WTC11 (cell line): ENCODE measurements around the gene NRIP3. TPM values are rescaled to one million over a fixed set of nuclear protein-coding genes. Genes with fewer than 3 reads are reported as not detected.

ENCODE experiments used
- ATAC-seq: fragments of 200-7000 bp; cut with Tn5 transposase; 2 replicates; pipeline ENCODE4 v1.10.0; 2021; ENCODE audit warnings: mild to moderate bottlenecking, moderate library complexity
- Bru-seq: library from RNA; stranded (reverse); fragments of 400-500 nt; gene quantifications from one replicate; lab custom pipeline; 2021; lab: Mats Ljungman, UMichigan
- CTCF ChIA-PET: fragments of 300-600 bp; sonication (Branson Sonifier 250); formaldehyde crosslinking; loops from one replicate; lab custom pipeline; 2021; ENCODE audit warnings: antibody characterized with exemption; lab: Charles Lee
- POLR2A ChIA-PET: fragments of 350-600 bp; sonication (Branson Sonifier 250); formaldehyde crosslinking; loops from one replicate; lab custom pipeline; 2021; ENCODE audit warnings: antibody characterized with exemption; lab: Charles Lee
- DNase-seq: peaks from one replicate; pipeline ENCODE4 v3.0.0; 2021; ENCODE audit warnings: low spot score
- H3K27ac Mint-ChIP-seq: 2 replicates; pipeline ENCODE4 v1.8.0; 2021; ENCODE audit warnings: mixed read lengths
- H3K27me3 Mint-ChIP-seq: 2 replicates; pipeline ENCODE4 v1.8.0; 2021; ENCODE audit warnings: low read depth, mild to moderate bottlenecking, moderate library complexity, mixed read lengths
- H3K36me3 Mint-ChIP-seq: 2 replicates; pipeline ENCODE4 v1.8.0; 2021; ENCODE audit warnings: mixed read lengths
- H3K4me1 Mint-ChIP-seq: 2 replicates; pipeline ENCODE4 v1.8.0; 2022; ENCODE audit warnings: mixed read lengths
- H3K4me3 Mint-ChIP-seq: 2 replicates; pipeline ENCODE4 v1.8.0; 2021; ENCODE audit warnings: mild to moderate bottlenecking, moderate library complexity, mixed read lengths
- H3K9me3 Mint-ChIP-seq: 2 replicates; pipeline ENCODE4 v1.8.0; 2021; ENCODE audit warnings: mixed read lengths
- ATF1 ChIP-seq: sonication (generic); formaldehyde crosslinking; IDR thresholded peaks from 2 replicates; pipeline ENCODE4 v1.8.1; 2023; ENCODE audit warnings: mild to moderate bottlenecking, moderate library complexity, missing genetic modification reagents
- CREM ChIP-seq: sonication (generic); formaldehyde crosslinking; IDR thresholded peaks from 2 replicates; pipeline ENCODE4 v1.8.1; 2022; ENCODE audit warnings: mild to moderate bottlenecking, missing genetic modification reagents, moderate library complexity
- FOXJ3 ChIP-seq: sonication (generic); formaldehyde crosslinking; IDR thresholded peaks from 2 replicates; pipeline ENCODE4 v1.9.0; 2021; ENCODE audit warnings: missing genetic modification reagents, mild to moderate bottlenecking, borderline replicate concordance
- MXD4 ChIP-seq: fragments of 250-450 bp; sonication (Bioruptor Pico); IDR thresholded peaks from 2 replicates; pipeline ENCODE4 v1.8.0; 2021; ENCODE audit warnings: mild to moderate bottlenecking, moderate library complexity, borderline replicate concordance
- MYBL2 ChIP-seq: sonication (generic); formaldehyde crosslinking; IDR thresholded peaks from 2 replicates; pipeline ENCODE4 v1.8.1; 2023; ENCODE audit warnings: mild to moderate bottlenecking, moderate library complexity, missing genetic modification reagents
- TEAD1 ChIP-seq: sonication (generic); formaldehyde crosslinking; IDR thresholded peaks from 2 replicates; pipeline ENCODE4 v1.8.0; 2022; ENCODE audit warnings: mild to moderate bottlenecking, missing genetic modification reagents
- long read RNA-seq, 3 experiments: library from RNA in 1 of 3; library from capped mRNA in 1 of 3; library from polyadenylated mRNA in 1 of 3; unstranded in 2 of 3; stranded (forward) in 1 of 3; transcript quantifications; one replicate each; pipeline ENCODE4 v2.0.0, GENCODE V29; 2021
- total RNA-seq: library from RNA; stranded (reverse); gene quantifications from 3 replicates; pipeline ENCODE4 v1.2.3, GENCODE V29; 2021
- TF ChIP-seq, protein P1 (sequence below): sonication (generic); formaldehyde crosslinking; IDR thresholded peaks from 2 replicates; pipeline ENCODE4 v1.8.1; 2023; ENCODE audit warnings: mild to moderate bottlenecking, missing genetic modification reagents
- TF ChIP-seq, protein P2 (sequence below): fragments of 200-600 bp; IDR thresholded peaks from 2 replicates; pipeline ENCODE4 v1.8.0; 2022; ENCODE audit warnings: antibody characterized with exemption
- TF ChIP-seq, protein P3 (sequence below): sonication (generic); formaldehyde crosslinking; IDR thresholded peaks from 2 replicates; pipeline ENCODE4 v1.8.0; 2022; ENCODE audit warnings: mild to moderate bottlenecking, missing genetic modification reagents
- TF ChIP-seq, protein P4 (sequence below): sonication (generic); formaldehyde crosslinking; IDR thresholded peaks from 2 replicates; pipeline ENCODE4 v1.8.1; 2022; ENCODE audit warnings: mild to moderate bottlenecking, moderate library complexity, missing genetic modification reagents
- TF ChIP-seq, protein P5 (sequence below): sonication (generic); formaldehyde crosslinking; IDR thresholded peaks from 2 replicates; pipeline ENCODE4 v1.8.0; 2023; ENCODE audit warnings: mild to moderate bottlenecking, missing genetic modification reagents
- TF ChIP-seq, protein P6 (sequence below): sonication (generic); formaldehyde crosslinking; IDR thresholded peaks from 2 replicates; pipeline ENCODE4 v1.8.0; 2022; ENCODE audit warnings: mild to moderate bottlenecking, missing genetic modification reagents
- TF ChIP-seq, protein P7 (sequence below): sonication (generic); formaldehyde crosslinking; IDR thresholded peaks from 2 replicates; pipeline ENCODE4 v1.8.0; 2022; ENCODE audit warnings: mild to moderate bottlenecking, missing genetic modification reagents
- TF ChIP-seq, protein P8 (sequence below): sonication (generic); formaldehyde crosslinking; IDR thresholded peaks from 2 replicates; pipeline ENCODE4 v1.8.0; 2023; ENCODE audit warnings: missing genetic modification reagents, mild to moderate bottlenecking, borderline replicate concordance

Gene NRIP3
- total RNA-seq (3.9 to 4.5 TPM (median 4.4 TPM) in 3 replicates), Bru-seq, nascent RNA (percentile 43 among the genes with signal in this experiment)
- long read RNA-seq, experiment 1, transcript NRIP3-201 (7 exons, 3,809 nt), result major isoform, 12 of 27 reads
- long read RNA-seq, experiment 1, partial matches to known transcripts, result 2 of 27 reads
- long read RNA-seq, experiment 1, other reads (novel, unspliced or antisense), result 13 of 27 reads
- long read RNA-seq, experiment 2, partial matches to known transcripts, result 1 of 5 reads
- long read RNA-seq, experiment 2, other reads (novel, unspliced or antisense), result 2 of 5 reads
- long read RNA-seq, experiment 3, partial matches to known transcripts, result 0 of 2 reads
- long read RNA-seq, experiment 3, other reads (novel, unspliced or antisense), result 0 of 2 reads

DNA sequence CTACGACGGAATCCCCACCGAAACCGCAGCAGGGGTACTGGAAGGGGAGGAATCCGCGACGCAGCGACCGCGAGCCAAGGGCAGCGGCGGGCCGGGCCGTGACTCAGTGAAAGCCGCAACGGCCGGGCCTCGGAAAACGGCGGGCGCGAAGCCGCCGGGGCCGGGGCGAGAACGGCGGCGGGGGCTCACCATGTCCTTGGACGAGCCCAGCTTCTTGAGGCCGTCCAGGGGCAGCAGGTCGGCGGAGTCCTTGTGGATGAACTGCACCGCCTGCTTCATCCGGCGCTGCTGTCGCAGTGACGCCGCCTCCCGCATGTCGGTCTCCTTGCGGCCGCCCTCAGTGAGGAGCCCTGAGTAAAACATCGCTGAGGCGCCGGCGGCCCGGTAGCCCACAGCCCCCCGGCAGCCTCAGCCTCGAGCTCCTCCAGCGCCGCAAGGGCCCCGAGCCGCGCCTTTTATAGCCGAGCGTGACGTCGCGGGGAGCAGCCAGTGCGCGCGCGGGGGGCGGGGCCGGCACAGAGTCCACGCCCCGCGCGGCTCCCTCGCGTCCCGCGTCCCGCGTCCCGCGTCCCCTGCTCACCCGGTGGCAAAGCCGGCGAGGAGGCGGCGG lies at the start of gene NRIP3:
Gene NRIP3, minus strand, starts transcription at position 429 of the 610 bp plus-strand sequence. Its CDS starts 66 bp downstream, at position 363.
- DNase-seq (peak; percentile 70), ATAC-seq (peak; percentile 73)
- Mint-ChIP-seq H3K4me1 (peaks cover 18% of the 10 kb centered on the region), H3K9me3 (no peaks in the 10 kb centered on the region), H3K36me3 (no peaks in the 10 kb centered on the region), H3K27me3 (peaks cover 83% of the 10 kb centered on the region), H3K27ac (no peak within 1 kb of the TSS), H3K4me3 (peak within 1 kb of the TSS; percentile 74)
- ChIA-PET CTCF (interaction anchor here (1.0 to 1.8 kb wide), 8 partner anchors 12 to 504 kb away, joined by 3 to 9 read pairs (median 5); no protein-coding TSS in a partner anchor), POLR2A (interaction anchor here (0.8 kb wide), 2 partner anchors 11 to 40 kb away, joined by 3 read pairs; no protein-coding TSS in a partner anchor)
- TF ChIP-seq MXD4 (no peak), TEAD1 (peak; percentile 39; the same call in 1 of the 2 replicates), CREM (CRISPR knock-in tag) (peak; percentile 70; the same call in 1 of the 2 replicates), MYBL2 (CRISPR knock-in tag) (no peak), FOXJ3 (CRISPR knock-in tag) (no peak), ATF1 (peak; percentile 54; the same call in 1 of the 2 replicates)
- TF ChIP-seq, protein P1, sequence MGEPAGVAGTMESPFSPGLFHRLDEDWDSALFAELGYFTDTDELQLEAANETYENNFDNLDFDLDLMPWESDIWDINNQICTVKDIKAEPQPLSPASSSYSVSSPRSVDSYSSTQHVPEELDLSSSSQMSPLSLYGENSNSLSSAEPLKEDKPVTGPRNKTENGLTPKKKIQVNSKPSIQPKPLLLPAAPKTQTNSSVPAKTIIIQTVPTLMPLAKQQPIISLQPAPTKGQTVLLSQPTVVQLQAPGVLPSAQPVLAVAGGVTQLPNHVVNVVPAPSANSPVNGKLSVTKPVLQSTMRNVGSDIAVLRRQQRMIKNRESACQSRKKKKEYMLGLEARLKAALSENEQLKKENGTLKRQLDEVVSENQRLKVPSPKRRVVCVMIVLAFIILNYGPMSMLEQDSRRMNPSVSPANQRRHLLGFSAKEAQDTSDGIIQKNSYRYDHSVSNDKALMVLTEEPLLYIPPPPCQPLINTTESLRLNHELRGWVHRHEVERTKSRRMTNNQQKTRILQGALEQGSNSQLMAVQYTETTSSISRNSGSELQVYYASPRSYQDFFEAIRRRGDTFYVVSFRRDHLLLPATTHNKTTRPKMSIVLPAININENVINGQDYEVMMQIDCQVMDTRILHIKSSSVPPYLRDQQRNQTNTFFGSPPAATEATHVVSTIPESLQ (CRISPR knock-in tag), result no peak
- TF ChIP-seq, protein P2, sequence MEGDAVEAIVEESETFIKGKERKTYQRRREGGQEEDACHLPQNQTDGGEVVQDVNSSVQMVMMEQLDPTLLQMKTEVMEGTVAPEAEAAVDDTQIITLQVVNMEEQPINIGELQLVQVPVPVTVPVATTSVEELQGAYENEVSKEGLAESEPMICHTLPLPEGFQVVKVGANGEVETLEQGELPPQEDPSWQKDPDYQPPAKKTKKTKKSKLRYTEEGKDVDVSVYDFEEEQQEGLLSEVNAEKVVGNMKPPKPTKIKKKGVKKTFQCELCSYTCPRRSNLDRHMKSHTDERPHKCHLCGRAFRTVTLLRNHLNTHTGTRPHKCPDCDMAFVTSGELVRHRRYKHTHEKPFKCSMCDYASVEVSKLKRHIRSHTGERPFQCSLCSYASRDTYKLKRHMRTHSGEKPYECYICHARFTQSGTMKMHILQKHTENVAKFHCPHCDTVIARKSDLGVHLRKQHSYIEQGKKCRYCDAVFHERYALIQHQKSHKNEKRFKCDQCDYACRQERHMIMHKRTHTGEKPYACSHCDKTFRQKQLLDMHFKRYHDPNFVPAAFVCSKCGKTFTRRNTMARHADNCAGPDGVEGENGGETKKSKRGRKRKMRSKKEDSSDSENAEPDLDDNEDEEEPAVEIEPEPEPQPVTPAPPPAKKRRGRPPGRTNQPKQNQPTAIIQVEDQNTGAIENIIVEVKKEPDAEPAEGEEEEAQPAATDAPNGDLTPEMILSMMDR, result no peak
- TF ChIP-seq, protein P3, sequence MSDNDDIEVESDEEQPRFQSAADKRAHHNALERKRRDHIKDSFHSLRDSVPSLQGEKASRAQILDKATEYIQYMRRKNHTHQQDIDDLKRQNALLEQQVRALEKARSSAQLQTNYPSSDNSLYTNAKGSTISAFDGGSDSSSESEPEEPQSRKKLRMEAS (CRISPR knock-in tag), result peak; percentile 82
- TF ChIP-seq, protein P4, sequence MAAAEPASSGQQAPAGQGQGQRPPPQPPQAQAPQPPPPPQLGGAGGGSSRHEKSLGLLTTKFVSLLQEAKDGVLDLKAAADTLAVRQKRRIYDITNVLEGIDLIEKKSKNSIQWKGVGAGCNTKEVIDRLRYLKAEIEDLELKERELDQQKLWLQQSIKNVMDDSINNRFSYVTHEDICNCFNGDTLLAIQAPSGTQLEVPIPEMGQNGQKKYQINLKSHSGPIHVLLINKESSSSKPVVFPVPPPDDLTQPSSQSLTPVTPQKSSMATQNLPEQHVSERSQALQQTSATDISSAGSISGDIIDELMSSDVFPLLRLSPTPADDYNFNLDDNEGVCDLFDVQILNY (CRISPR knock-in tag), result 0 out of 2 replicates have a peak, but pooled peaks have one; percentile 23
- TF ChIP-seq, protein P5, sequence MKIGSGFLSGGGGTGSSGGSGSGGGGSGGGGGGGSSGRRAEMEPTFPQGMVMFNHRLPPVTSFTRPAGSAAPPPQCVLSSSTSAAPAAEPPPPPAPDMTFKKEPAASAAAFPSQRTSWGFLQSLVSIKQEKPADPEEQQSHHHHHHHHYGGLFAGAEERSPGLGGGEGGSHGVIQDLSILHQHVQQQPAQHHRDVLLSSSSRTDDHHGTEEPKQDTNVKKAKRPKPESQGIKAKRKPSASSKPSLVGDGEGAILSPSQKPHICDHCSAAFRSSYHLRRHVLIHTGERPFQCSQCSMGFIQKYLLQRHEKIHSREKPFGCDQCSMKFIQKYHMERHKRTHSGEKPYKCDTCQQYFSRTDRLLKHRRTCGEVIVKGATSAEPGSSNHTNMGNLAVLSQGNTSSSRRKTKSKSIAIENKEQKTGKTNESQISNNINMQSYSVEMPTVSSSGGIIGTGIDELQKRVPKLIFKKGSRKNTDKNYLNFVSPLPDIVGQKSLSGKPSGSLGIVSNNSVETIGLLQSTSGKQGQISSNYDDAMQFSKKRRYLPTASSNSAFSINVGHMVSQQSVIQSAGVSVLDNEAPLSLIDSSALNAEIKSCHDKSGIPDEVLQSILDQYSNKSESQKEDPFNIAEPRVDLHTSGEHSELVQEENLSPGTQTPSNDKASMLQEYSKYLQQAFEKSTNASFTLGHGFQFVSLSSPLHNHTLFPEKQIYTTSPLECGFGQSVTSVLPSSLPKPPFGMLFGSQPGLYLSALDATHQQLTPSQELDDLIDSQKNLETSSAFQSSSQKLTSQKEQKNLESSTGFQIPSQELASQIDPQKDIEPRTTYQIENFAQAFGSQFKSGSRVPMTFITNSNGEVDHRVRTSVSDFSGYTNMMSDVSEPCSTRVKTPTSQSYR (CRISPR knock-in tag), result no peak; the same call in 1 of the 2 replicates
- TF ChIP-seq, protein P6, sequence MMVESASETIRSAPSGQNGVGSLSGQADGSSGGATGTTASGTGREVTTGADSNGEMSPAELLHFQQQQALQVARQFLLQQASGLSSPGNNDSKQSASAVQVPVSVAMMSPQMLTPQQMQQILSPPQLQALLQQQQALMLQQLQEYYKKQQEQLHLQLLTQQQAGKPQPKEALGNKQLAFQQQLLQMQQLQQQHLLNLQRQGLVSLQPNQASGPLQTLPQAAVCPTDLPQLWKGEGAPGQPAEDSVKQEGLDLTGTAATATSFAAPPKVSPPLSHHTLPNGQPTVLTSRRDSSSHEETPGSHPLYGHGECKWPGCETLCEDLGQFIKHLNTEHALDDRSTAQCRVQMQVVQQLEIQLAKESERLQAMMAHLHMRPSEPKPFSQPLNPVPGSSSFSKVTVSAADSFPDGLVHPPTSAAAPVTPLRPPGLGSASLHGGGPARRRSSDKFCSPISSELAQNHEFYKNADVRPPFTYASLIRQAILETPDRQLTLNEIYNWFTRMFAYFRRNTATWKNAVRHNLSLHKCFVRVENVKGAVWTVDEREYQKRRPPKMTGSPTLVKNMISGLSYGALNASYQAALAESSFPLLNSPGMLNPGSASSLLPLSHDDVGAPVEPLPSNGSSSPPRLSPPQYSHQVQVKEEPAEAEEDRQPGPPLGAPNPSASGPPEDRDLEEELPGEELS (CRISPR knock-in tag), result 0 out of 2 replicates have a peak, but pooled peaks have one; percentile 23
- TF ChIP-seq, protein P7, sequence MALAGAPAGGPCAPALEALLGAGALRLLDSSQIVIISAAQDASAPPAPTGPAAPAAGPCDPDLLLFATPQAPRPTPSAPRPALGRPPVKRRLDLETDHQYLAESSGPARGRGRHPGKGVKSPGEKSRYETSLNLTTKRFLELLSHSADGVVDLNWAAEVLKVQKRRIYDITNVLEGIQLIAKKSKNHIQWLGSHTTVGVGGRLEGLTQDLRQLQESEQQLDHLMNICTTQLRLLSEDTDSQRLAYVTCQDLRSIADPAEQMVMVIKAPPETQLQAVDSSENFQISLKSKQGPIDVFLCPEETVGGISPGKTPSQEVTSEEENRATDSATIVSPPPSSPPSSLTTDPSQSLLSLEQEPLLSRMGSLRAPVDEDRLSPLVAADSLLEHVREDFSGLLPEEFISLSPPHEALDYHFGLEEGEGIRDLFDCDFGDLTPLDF (CRISPR knock-in tag), result no peak
- TF ChIP-seq, protein P8, sequence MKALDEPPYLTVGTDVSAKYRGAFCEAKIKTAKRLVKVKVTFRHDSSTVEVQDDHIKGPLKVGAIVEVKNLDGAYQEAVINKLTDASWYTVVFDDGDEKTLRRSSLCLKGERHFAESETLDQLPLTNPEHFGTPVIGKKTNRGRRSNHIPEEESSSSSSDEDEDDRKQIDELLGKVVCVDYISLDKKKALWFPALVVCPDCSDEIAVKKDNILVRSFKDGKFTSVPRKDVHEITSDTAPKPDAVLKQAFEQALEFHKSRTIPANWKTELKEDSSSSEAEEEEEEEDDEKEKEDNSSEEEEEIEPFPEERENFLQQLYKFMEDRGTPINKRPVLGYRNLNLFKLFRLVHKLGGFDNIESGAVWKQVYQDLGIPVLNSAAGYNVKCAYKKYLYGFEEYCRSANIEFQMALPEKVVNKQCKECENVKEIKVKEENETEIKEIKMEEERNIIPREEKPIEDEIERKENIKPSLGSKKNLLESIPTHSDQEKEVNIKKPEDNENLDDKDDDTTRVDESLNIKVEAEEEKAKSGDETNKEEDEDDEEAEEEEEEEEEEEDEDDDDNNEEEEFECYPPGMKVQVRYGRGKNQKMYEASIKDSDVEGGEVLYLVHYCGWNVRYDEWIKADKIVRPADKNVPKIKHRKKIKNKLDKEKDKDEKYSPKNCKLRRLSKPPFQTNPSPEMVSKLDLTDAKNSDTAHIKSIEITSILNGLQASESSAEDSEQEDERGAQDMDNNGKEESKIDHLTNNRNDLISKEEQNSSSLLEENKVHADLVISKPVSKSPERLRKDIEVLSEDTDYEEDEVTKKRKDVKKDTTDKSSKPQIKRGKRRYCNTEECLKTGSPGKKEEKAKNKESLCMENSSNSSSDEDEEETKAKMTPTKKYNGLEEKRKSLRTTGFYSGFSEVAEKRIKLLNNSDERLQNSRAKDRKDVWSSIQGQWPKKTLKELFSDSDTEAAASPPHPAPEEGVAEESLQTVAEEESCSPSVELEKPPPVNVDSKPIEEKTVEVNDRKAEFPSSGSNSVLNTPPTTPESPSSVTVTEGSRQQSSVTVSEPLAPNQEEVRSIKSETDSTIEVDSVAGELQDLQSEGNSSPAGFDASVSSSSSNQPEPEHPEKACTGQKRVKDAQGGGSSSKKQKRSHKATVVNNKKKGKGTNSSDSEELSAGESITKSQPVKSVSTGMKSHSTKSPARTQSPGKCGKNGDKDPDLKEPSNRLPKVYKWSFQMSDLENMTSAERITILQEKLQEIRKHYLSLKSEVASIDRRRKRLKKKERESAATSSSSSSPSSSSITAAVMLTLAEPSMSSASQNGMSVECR (CRISPR knock-in tag), result peak; percentile 36; the same call in 1 of the 2 replicates
